ENCODE measurements around the gene KL. TPM values are rescaled to one million over a fixed set of nuclear protein-coding genes. Genes with fewer than 3 reads are reported as not detected.

KL gene
- polyA plus RNA-seq, 1 experiment: not detected

DNA sequence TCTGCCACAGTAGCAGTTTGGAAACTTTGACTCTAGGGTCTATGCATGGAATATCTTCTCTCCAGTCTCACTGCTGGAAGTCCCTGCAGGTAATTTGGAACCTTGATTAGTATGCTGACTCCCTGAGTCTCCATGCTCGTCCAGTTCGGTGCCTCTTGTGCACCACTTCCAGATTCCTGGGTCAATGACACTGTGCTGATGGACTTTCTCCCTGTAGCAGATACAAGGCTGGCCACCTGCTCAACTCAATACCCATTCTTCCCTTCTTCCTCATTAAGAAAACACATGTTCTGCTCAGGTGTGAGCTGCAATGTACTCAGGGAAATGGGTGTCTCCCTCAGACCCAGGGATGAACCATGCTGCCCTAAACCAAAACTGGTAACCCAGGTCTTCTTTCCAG is 99.1 kb downstream of the KL start:
- Histone ChIP-seq H3K9me3 (ENCODE audit: control insufficient read depth, insufficient read depth, low read length) (no peaks in the 10 kb centered on the region), H3K27me3 (ENCODE audit: control insufficient read depth, insufficient read depth, low read length) (no peaks in the 10 kb centered on the region), H3K27ac (ENCODE audit: low read depth, low read length) (no peak overlapping the region), H3K4me3 (ENCODE audit: low read depth, low read length) (no peak overlapping the region)
- ChIA-PET CTCF (no interaction called here), POLR2A (no interaction called here)
- TF ChIP-seq, protein P1, sequence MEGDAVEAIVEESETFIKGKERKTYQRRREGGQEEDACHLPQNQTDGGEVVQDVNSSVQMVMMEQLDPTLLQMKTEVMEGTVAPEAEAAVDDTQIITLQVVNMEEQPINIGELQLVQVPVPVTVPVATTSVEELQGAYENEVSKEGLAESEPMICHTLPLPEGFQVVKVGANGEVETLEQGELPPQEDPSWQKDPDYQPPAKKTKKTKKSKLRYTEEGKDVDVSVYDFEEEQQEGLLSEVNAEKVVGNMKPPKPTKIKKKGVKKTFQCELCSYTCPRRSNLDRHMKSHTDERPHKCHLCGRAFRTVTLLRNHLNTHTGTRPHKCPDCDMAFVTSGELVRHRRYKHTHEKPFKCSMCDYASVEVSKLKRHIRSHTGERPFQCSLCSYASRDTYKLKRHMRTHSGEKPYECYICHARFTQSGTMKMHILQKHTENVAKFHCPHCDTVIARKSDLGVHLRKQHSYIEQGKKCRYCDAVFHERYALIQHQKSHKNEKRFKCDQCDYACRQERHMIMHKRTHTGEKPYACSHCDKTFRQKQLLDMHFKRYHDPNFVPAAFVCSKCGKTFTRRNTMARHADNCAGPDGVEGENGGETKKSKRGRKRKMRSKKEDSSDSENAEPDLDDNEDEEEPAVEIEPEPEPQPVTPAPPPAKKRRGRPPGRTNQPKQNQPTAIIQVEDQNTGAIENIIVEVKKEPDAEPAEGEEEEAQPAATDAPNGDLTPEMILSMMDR (IDR thresholded peaks at IDR 0.05; ENCODE audit: low read depth, low read length): no peak
- DNase-seq (ENCODE audit: low read depth, low spot score): no peak

Measured in AG04450 (cell line).